NK-92 (cell line): ENCODE data around the gene SLC12A4.
"Not testable (repeated sequence)": the region's sequence is repeated elsewhere in the genome, so short reads cannot be mapped to it uniquely, and the experiment has no call there.

ENCODE experiments used
- DNase-seq: peaks from one replicate; lab custom pipeline; 2025; ENCODE audit not compliant: unreplicated experiment; lab: John Stamatoyannopoulos, UW

SLC12A4 gene

DNA sequence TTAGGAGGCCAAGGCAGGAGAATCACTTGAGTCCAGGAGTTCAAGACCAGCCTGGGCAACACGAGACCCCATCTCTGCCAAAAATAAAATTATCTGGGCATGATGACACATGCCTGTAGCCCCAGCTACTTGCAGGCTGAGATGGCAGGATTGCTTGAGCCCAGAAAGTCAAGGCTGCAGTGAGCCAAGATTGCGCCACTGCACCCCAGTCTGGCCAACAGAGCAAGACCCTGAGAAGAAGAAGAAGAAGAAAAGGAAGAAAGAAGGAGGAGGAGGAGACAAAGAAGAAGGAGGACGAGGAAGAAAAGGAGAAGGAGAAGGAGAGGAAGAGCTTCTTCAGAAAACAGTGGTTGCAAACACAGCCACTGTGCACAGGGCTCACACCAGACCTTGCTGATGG, 20.2 kb upstream of the SLC12A4 start:
- DNase-seq: no peak

DNA sequence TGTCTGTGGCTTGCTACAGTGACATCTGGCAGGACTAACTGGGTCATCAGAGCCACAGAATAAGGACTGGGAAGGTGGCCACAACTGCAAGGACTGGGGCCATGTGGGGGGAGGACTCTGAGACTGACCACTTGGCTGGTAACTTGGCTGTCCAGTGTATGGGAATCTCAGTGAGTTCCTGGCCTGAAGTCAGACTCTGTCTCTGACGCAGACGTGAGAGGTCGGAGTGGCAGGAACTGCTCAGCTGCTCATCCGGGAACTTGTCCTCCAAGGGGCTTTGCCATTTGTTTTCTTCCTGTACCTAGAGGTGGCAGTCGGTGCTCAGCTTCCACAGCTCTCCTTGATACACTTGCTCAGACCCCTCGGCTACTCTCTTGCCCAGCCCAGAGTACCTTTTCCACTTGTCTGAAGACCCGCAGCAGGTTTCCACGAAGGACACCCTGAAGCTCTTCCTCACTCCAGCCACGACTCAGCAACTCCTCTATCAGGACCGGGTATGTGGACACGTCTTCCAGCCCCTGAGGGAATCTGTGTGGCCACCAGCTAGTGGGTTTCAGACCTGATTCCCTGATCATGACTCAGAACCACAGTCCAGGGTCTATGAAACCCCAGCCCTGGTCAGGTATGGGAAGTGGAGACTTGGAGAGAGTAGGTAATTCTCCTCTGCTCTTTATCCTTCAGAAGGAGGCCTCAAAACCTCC, 19.2 kb upstream of the SLC12A4 start:
- no peak for DNase-seq

DNA sequence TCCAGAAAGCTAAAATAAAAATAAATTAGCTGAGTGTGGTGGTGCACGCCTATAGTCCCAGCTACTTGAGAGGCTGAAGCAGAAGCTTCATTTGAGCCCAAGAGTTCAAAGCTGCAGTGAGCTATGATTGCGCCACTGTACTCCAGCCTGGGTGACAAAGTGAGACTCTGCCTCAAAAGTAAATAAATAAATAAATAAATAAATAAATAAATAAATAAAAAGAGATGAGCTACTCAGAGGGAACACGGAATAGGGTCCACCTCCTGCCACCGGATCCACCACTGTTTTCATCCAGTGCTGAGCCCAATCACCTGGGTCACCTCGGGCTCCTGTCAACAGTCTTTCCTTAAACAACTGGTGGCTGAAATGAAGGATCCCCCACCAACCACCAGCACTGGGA, 18.5 kb upstream of the SLC12A4 start:
- DNase-seq: no peak

DNA sequence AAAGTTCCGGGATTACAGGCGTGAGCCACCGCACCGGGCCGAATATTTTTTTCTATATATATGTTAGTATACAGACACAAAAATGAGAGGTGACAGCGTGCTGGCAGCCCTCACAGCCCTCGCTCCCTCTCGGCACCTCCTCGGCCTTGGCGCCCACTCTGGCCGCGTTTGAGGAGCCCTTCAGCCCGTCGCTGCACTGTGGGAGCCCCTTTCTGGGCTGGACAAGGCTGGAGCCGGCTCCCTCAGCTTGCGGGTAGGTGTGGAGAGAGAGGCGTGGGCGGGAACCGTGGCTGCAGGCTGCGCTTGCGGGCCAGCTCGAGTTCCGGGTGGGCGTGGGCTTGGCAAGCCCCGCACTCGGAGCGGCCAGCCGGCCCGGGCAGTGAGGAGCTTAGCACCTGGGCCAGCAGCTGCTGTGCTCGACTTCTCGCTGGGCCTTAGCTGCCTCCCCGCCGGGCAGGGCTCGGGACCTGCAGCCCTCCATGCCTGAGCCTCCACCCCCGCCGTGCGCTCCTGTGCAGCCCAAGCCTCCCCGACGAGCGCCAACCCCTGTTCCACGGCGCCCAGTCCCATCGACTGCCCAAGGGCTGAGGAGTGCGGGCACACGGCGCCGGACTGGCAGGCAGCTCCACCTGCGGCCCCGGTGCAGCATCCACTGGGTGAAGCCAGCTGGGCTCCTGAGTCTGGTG, 13.7 kb upstream of the SLC12A4 start:
- no peak for DNase-seq

DNA sequence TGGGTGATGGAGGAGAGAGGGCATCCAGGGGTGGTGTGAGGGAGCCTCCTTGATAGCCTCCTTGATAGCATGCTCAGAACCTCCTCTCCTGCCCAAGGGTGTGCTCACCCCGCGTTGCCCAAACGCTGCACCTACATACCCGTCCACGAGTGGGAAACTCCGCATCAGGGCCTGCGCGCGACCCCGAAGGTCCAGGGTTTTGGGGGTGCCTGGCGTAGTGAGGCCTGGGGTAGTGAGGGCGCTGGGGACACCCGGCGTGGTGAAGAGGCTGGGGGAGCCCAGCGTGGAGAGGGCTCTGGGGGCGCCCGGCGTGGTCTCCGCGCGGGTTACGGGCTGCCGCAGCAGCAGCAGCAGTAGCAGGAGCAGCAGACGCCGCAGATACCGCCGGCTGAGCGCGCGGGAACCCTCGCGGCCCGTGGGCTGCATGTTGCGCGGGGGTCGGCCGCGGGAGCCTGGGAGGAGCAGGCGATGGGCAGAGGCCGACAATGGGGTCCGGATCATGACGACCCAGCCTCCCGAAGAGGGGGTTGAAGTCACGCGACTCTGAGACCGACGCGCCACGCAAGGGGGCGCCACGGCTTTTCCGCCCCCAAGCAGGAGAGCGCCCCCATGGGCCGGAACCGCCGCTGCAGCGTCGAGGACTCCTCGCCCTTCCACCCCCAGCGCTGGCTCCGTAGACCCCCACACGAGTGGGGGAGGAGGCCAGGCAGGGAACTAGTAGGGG, 11.7 kb upstream of the SLC12A4 start, which contains the start of gene DPEP3:
DPEP3 (minus strand) TSS at position 545 of the 724 bp plus-strand sequence; CDS start at position 426, 119 bp downstream.
- DNase-seq: no peak

DNA sequence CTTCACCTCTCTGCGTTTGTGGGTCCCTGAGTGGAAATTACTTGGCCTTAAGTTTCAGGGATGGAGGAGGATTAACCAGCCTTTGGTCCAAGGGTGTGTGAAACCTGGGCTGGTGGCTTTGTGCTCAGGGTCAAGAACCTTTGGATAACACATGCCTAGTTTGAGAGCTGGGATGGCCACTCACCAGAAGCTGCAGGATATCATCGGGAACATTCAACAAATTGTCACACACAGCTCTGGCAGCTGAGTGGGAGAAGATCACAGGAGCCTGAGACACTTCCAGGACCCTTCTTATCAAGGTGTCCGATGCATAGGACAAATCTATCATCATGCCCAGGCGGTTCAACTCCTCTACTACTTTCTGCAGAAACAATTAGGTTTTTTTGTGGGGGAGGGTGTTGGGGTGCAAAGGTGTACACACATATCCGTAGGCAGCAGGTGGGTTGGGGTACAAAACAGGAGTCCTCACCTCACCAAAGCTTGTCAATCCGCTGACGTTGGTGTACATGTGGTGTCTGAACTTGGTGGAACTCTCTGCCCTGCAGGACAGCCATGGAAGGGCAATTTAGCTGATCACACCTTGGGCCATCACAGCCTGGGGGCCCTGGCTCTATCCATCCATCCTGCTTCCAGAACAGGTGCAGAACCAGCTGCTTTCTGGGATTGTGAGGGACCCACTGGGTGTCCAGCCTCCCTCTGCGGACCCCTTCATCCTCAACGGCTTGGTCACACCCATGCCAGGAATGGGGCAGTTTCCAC, 9.2 kb upstream of the SLC12A4 start:
- no peak for DNase-seq

DNA sequence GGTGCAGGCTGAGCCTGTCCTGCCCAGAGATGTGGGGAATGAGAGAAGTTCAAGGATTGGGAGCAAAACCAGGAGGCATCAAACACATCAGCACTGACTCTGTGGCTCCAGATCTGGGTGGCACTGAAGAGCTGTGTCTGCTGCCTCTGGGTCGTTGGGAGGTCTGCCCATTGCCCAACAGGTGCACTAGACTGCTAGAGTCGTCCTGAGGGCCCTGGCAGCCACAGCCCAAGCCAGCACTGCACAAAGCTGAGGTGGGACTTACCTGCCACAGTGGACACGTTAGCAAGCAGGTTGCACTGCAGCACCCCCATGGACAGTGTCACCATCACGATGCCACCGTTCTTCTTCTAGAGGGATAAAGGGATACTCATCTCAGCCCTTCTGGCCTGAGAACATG, 8.6 kb upstream of the SLC12A4 start:
- no peak for DNase-seq

DNA sequence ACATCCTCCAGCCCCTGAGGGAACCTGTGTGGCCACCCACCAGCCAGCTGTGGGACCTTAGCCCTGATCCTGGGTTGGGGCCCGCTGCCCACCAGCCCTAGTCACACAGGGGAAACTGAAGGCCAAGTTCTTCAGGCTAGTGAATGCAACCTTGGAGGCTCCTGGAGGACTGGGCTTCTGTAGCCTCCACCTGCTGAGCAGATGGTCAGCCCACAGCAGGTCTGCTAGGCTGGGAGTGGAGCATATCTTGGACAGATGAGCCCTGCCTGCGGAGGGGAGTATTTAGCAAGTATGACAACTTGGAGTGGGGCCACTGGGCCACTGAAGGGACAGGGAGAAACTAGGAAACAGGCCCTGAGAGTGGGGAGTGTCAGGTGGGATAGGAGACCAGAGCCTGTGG, 7.8 kb upstream of the SLC12A4 start:
- no peak for DNase-seq

DNA sequence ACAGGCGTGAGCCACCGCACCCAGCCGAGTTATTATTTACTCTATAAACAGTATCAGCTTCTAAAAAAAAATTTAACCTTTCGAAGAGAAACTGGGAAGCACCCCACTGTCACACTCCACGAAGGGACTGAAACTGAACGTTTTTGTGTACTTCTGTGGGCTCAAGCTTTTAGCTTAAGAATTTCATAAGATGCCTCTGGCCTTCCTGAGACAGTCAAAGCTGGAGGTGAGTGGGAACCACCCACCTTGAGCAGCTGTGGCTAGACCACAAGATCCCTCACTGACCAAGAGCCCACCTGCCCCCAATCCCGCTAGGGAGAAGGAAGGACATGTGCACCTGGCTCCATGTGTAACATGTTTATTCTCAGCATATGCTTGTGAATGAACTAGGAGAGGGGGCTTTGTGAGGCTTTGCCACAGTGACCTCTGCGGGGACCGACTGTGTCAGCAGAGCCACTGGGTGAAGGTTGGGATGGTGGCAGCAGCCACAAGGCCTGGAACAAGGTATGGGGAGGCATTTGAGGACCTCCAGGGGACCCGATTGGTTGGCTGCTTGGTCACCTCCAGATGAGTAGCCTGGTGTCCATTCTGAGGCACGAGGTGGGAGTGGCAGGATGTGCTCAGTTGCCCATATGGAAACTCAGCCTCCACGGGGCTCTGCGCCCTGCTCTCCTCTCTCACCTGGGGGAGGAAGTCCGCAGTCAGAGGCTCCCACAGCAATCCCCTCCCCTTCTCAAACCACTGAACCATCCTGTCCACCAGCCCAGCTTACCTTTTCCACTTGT, 7.1 kb upstream of the SLC12A4 start:
- DNase-seq: no peak

DNA sequence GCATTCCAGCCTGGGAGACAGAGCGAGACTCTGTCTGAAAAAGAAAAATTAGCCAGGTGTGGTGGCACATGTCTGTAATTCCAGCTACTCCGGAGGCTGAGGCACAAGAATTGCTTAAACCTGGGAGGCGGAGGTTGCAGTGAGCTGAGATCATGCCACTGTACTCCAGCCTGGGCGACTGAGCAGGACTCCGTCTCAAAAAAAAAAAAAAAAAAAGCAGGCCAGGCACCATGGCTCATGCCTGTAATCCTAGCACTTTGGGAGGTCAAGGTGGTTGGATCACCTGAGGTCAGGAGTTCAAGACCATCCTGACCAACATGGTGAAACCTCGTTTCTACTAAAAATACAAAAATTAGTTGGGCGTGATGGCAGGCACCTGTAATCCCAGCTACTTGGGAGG, 3.8 kb upstream of the SLC12A4 start:
- DNase-seq: not testable (repeated sequence)

DNA sequence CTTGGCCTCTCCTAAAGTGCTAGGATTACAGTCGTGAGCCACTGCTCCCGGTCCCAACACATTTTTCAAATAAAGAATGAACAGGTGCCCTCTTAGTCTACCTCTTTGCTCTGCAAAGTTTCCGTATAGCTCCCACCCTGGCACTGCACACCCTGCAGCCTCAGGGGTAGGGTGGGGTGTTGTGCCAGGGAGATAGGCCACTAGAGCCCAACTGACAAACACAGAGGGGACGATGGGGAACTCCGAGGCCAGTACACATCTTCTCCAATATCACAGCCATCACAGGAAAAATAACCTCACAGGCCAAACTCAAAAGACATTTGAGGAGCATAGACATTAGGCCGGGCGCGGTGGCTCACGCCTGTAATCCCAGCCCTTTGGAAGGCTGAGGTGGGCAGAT, 2.7 kb upstream of the SLC12A4 start:
- no peak for DNase-seq

DNA sequence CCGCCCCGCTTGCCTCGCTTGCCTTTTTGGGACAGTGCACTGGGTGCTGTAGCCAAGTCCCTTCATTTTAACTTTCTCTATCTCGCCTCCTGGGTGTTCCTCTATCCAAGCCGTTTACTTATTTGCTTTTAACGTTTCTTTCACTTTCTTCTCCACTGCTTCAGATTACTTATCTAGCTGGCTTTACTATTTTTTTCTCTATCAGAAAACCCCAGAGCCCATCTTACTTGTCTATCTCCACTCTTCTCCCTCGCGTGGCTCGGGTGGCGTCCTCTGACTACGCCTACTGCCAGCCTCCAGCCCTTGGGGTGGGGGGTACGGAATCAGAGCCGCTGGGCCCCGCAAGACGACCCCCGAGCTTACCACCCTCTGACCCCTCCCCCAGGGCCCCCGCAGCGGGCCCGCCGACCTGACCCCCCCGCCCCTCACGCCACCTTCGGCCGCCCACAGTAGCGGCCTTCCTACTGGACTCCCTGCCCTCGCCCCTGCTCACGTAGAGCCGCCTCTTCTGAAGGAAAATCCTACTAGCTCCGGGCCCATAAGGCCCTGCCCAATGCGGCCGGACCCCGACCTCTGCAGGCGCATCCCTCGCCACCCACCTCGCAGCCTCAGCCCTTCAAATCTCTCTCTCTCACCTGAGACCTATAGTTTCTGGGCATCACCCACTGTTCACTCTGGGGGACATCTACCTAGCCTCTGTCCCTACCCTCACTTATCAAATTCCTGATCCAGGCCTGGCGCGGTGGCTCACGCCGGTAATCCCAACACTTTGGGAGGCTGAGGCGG, 1.0 kb upstream of the SLC12A4 start:
- DNase-seq: no peak

DNA sequence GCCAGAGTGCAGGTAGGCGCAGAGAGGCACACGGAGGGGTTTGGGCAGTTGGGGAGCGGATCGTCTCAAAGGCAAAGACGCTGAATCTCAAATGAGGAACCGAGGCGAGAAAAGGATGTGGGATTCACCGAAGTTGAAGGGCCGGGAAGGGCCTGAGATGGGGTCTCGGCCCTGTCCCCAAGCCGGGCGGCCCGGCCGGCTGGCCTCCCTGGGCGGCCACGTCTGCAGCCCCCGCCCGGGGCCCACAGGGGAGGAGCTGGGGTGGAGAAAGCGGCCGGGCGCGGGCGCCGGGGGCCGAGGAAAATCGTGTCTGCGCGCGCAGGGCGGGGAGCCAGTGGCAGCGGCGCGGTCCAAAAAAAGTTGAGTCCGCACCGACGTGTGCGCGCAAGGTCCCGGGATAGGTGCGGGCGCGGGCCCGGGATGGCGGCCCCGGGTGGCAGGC, 458 bp downstream of the SLC12A4 start:
- no peak for DNase-seq

DNA sequence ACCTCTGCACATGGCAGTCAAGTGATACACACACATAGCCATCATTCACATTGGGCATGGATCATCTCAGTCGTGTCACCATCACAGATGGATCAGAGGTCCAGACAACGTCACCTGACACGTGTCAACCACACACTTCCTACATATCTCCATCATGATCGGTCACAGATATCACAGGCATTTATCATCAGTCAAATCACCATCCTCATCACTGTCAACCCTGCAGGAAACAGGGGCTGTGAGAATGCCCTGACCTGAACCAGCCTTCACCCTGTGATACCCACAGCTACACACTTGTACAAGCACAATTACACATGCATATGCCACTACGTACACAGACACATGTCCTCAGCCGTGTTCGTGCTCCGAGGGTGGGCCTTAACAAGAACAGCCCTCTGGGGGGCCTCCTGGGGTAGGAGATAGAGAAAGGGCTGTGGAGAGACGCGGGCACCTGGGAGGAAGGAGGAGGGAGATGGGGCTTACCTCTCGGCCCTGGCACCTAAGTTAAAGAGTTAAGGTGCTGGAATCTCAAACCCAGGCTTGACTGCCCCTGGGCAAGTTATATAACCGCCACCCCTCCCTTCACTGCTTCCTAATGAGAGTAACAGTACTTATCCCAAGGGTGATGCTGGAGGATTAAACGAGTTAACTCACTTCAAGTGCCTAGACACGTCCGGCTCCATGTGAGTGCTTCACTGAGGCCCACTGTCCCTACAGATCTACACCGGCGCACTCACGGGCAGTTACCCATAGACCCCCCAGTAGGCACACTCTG, 1.1 kb downstream of the SLC12A4 start:
- no peak for DNase-seq

DNA sequence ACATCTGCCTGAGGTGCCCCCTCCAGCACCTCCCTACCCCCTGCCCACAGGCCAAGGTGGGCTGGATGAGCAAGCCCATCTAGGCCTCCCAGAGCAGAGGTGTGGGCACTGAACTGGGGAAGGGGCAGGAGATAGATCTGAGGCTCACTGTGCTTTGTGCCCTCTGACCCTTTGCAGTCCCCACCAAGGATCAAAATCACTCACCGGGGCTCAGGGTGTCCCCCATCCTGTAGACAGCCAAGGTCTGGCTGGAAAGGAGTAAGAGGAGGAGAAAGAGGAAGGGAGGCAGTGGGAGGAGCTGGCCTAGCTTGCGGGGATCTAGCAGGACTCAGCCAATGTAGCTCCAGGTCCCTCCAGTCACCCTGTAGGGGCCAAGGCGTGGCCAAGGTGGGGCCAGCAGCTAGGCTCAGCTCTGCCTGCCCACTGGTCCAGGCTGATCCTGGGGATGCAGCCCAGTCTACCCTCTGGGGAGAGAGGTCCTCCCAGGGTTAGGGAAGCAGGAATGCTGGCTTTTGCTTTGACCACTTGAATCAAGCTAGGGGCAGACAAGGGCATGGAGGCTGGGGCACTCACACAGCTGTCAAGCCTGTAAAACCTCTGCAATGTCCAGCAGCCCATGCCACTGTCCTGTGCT, 1.8 kb downstream of the SLC12A4 start:
- DNase-seq: no peak

DNA sequence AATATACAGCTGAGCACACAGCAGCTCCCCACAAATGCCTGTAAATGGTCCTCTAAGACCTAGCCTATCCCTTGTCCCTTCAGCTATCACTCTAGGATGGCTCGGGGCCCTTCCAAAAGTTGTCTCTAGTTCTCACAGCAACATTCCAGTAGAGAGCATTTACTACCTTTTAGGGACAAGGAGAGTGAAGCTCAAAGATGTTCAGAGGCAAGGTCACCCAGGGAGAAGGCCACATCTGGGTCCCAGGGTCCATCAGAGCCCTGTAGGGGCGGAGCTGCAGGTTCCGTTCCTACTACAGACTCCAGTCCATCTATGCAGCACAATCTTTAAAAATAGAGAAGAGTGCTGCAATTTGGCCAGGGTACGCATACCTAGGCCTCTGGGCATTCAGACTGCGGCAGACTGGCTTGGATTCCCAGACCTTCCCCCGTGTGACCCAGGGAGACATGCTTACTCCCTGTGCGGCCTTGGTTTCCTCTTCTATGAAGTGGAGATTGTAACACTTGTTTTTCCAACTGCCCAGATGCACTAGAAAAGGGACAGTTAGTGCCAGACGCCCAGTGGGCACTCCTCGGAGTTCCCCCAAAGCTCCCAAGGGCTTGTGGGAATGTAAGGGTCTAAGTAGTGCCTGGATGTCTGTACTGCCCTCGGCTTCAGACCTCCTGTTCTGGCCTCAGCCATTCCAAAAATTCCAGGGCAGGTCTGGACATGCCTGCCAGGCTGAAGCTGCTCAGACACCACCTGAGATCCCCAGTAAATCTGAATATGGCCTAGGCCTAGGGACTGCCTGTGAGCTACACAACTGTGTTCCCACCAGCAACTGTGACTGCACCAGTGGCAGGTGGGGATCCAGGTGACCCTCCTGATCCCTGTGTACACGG, 2.5 kb downstream of the SLC12A4 start:
- DNase-seq: no peak

DNA sequence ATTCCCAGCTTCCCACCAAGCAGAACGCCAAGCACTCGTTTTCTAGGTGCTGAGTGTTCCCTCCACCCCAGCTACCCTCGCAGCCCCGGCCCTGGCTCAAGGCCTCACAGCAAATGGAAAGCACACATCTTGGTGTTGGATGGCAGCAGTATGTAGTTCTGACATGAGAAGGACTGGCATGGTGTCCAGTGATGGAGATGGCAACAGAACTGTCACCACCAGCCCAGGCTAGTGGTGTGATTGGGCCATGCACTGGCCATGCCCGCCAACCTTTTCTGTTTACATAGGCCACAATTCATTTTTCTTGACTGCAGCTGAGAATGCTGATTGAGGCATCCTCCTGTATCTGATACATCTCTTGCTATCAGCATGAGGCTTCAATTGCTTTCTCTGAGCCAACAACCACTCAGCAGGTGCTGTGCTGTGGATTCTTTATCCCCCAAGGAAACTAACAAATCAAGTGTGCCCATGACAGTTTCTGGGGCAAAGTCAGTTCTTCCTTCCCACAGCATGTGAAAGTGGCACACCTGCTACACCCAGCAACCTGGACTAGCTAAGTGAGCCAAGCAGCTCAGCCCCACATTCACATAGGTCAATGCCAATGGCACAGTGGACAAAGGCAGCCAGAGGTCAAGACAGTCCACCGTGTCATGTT, 3.8 kb downstream of the SLC12A4 start:
- no peak for DNase-seq
